BE2C (cell line): ENCODE data around the gene LAMA1.

Experiments
- DNase-seq: peaks from one replicate; pipeline ENCODE4 v3.0.0-alpha.2; 2020
- H3K27me3 ChIP-seq: fragments of 250-450 bp; sonication (Bioruptor Pico); 2 replicates; pipeline ENCODE4 v1.5.1; 2020; ENCODE audit warnings: mild to moderate bottlenecking
- H3K36me3 ChIP-seq: fragments of 250-450 bp; sonication (Bioruptor Pico); 2 replicates; pipeline ENCODE4 v1.5.1; 2020; ENCODE audit warnings: mild to moderate bottlenecking
- H3K4me1 ChIP-seq: fragments of 250-450 bp; sonication (Bioruptor Pico); 2 replicates; pipeline ENCODE4 v1.5.1; 2020
- H3K4me3 ChIP-seq: 2 replicates; pipeline ENCODE4 v1.5.1; 2011; ENCODE audit warnings: low read depth, low read length
- H3K9me3 ChIP-seq: fragments of 250-450 bp; sonication (Bioruptor Pico); 2 replicates; pipeline ENCODE4 v1.5.1; 2020
- CTCF ChIP-seq: IDR thresholded peaks from 2 replicates; pipeline ENCODE4 v1.5.1; 2012; ENCODE audit warnings: mild to moderate bottlenecking, low read depth, low read length

Gene LAMA1

DNA sequence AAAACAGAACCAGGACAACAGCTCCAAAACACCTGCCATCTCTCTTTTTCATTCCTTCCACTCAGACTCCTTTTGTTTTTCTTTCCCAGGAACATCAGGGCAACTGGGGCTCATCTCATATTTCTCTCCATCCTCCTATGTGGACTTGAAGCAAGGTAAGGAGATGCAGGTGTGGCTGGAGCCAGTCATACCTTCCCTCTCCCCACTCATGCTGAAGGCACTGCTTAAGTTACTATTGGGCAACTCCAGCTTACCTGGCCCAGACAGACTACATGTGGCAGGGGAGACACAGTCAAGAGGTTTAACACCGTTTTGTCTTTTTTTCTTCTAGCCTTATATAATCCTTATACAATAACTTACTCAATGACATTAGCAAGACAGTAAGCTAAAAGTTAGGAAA, 38.4 kb downstream of the LAMA1 start:
- DNase-seq = no peak
- H3K9me3 ChIP-seq = no peaks in the 10 kb centered on the region
- no peaks in the 10 kb centered on the region for H3K4me1 ChIP-seq
- no peak overlapping the region for H3K4me3 ChIP-seq
- no peak for TF ChIP-seq CTCF
- H3K36me3 ChIP-seq = no peaks in the 10 kb centered on the region
- H3K27me3 ChIP-seq = no peaks in the 10 kb centered on the region

- TF ChIP-seq CTCF = no peak
- no peaks in the 10 kb centered on the region for H3K27me3 ChIP-seq
- no peaks in the 10 kb centered on the region for H3K9me3 ChIP-seq
Measured at GRCh38 chr18:7072593-7072992, 45.0 kb downstream of the LAMA1 start.

GRCh38 chr18:7071600-7071999, 46.0 kb downstream of the LAMA1 start:
- no peaks in the 10 kb centered on the region for H3K4me1 ChIP-seq
- H3K9me3 ChIP-seq = no peaks in the 10 kb centered on the region
- DNase-seq = no peak
- H3K36me3 ChIP-seq = no peaks in the 10 kb centered on the region
- no peak overlapping the region for H3K4me3 ChIP-seq
- no peaks in the 10 kb centered on the region for H3K27me3 ChIP-seq
- TF ChIP-seq CTCF = no peak

More at GRCh38 chr18:7072593-7072992, 45.0 kb downstream of the LAMA1 start:
- H3K4me3 ChIP-seq = no peak overlapping the region
- DNase-seq = no peak
- H3K4me1 ChIP-seq = no peaks in the 10 kb centered on the region
- H3K36me3 ChIP-seq = no peaks in the 10 kb centered on the region

- TF ChIP-seq CTCF = no peak
- no peaks in the 10 kb centered on the region for H3K27me3 ChIP-seq
- no peak for DNase-seq
- no peaks in the 10 kb centered on the region for H3K36me3 ChIP-seq
- H3K4me3 ChIP-seq = no peak overlapping the region
- no peaks in the 10 kb centered on the region for H3K4me1 ChIP-seq
- H3K9me3 ChIP-seq = no peaks in the 10 kb centered on the region
Measured at GRCh38 chr18:7070466-7070865, 47.1 kb downstream of the LAMA1 start.

DNA sequence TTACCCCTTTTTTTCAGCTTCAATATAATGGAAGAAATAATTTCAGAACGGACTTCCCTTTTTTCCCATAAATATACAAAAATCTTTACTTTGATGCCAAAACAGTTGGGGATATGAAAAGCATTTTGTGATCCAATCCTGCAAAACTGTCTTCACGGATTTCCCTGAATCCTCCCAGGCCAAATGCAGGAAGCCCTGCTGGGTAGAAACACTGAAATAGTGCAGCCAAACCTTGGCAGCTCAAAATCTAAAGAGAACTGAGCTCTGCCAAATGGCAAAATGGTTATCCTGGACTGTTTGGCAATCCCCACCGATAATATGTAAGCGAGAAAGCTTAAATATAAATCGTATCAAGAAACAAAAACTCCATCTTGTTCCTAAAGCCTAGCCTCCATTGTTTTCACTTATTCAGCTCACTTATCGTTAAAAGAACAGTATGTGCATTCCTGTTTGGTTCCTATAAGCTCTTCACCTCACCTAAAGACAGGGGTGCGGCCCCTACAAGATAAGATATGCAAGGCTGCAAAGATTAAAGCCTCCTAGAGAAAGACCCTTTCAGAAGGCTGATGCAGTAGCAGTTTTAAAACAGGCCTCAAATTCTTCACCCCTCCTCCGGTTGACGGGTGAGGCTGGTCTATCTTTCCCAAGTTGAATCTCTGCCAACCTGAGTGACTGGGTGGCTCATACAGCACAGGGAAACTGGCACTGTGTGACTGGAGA, 48.6 kb downstream of the LAMA1 start:
- TF ChIP-seq CTCF = no peak
- no peaks in the 10 kb centered on the region for H3K36me3 ChIP-seq
- H3K9me3 ChIP-seq = no peaks in the 10 kb centered on the region
- no peaks in the 10 kb centered on the region for H3K27me3 ChIP-seq
- H3K4me1 ChIP-seq = no peaks in the 10 kb centered on the region
- no peak overlapping the region for H3K4me3 ChIP-seq
- no peak for DNase-seq

GRCh38 chr18:7066965-7067555, 50.5 kb downstream of the LAMA1 start:
- no peaks in the 10 kb centered on the region for H3K27me3 ChIP-seq
- H3K4me3 ChIP-seq = no peak overlapping the region
- TF ChIP-seq CTCF = no peak
- H3K9me3 ChIP-seq = no peaks in the 10 kb centered on the region
- H3K4me1 ChIP-seq = no peaks in the 10 kb centered on the region
- H3K36me3 ChIP-seq = no peaks in the 10 kb centered on the region
- DNase-seq = no peak
